ENCODE results near the gene IMPG2. TPM values are rescaled to one million over a fixed set of nuclear protein-coding genes. Genes with fewer than 3 reads are reported as not detected.
"Not testable (repeated sequence)": the region's sequence is repeated elsewhere in the genome, so short reads cannot be mapped to it uniquely, and the experiment has no call there.

IMPG2 gene
- total and polyA plus RNA-seq, 8 donors = under 0.01 to 2.3 (median 0.36) TPM; not detected in 2

GRCh38 chr3:101311676-101312075 is 8.7 kb downstream of the IMPG2 start:
- H3K4me3 ChIP-seq = no peak overlapping the region
- WGBS, 5 donors = 78 to 92% (median 87%) methylated on average over 2 of the region's 2 CpGs
- no peak overlapping the region for H3K27ac ChIP-seq
- H3K36me3 ChIP-seq = peaks cover 0 to 3% (median 0%) of the 10 kb centered on the region in 4 donors
- intact Hi-C loops (cut with DNase I; ENCODE audit: low total_unique reads) = no loop called here
- peaks cover 7 to 25% (median 13%) of the 10 kb centered on the region in 4 donors for H3K9me3 ChIP-seq
- no peak for DNase-seq
- no peaks in the 10 kb centered on the region for H3K4me1 ChIP-seq
- TF ChIP-seq EP300 (IDR thresholded peaks at IDR 0.05) (no peak), POLR2AphosphoS5 (IDR thresholded peaks at IDR 0.05) (no peak), POLR2A (IDR thresholded peaks at IDR 0.05) (no peak)
- TF ChIP-seq, protein P1, sequence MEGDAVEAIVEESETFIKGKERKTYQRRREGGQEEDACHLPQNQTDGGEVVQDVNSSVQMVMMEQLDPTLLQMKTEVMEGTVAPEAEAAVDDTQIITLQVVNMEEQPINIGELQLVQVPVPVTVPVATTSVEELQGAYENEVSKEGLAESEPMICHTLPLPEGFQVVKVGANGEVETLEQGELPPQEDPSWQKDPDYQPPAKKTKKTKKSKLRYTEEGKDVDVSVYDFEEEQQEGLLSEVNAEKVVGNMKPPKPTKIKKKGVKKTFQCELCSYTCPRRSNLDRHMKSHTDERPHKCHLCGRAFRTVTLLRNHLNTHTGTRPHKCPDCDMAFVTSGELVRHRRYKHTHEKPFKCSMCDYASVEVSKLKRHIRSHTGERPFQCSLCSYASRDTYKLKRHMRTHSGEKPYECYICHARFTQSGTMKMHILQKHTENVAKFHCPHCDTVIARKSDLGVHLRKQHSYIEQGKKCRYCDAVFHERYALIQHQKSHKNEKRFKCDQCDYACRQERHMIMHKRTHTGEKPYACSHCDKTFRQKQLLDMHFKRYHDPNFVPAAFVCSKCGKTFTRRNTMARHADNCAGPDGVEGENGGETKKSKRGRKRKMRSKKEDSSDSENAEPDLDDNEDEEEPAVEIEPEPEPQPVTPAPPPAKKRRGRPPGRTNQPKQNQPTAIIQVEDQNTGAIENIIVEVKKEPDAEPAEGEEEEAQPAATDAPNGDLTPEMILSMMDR (IDR thresholded peaks at IDR 0.05) = no peak
- no peaks in the 10 kb centered on the region for H3K27me3 ChIP-seq

DNA sequence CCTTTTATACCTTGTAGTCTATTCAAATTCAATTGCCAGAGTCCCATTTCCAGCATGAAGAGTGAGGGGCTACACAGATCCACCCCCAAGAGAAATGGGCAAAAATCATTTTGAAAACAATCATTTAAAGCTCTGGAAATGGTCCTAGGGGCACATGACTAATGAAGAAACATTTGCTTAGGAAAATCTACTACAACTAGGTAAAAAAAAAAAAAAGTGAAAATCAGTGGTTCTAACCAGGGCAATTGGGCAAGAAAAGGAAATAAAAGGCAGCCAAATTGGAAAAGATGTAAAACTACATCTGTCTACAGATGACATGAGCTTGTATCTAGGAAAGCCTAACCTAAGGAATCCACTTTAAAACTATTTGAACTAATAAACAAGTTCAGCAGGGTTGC is 9.4 kb downstream of the IMPG2 start:
- TF ChIP-seq POLR2AphosphoS5 (IDR thresholded peaks at IDR 0.05) = no peak
- TF ChIP-seq EP300 (IDR thresholded peaks at IDR 0.05) = no peak
- no peak for TF ChIP-seq POLR2A (IDR thresholded peaks at IDR 0.05)
- DNase-seq = no peak

GRCh38 chr3:101308147-101308772 is 12.1 kb downstream of the IMPG2 start:
- H3K27me3 ChIP-seq; H3K27ac ChIP-seq; H3K36me3 ChIP-seq; intact Hi-C loops (cut with DNase I; ENCODE audit: low total_unique reads); H3K4me1 ChIP-seq; DNase-seq; H3K4me3 ChIP-seq: not testable (repeated sequence)
- H3K9me3 ChIP-seq = peaks cover 7 to 25% (median 13%) of the 10 kb centered on the region in 4 donors

More for the DNA sequence above, 9.4 kb downstream of the IMPG2 start:
- peaks cover 0 to 3% (median 0%) of the 10 kb centered on the region in 4 donors for H3K36me3 ChIP-seq
- intact Hi-C loops (cut with DNase I; ENCODE audit: low total_unique reads) = no loop called here
- H3K27ac ChIP-seq = peak overlapping the region in 1 of 5 donors; percentile 35
- no peaks in the 10 kb centered on the region for H3K27me3 ChIP-seq
- peaks cover 7 to 25% (median 13%) of the 10 kb centered on the region in 4 donors for H3K9me3 ChIP-seq
- H3K4me3 ChIP-seq = no peak overlapping the region
- no peaks in the 10 kb centered on the region for H3K4me1 ChIP-seq

GRCh38 chr3:101303836-101304235 is 16.5 kb downstream of the IMPG2 start:
- H3K4me3 ChIP-seq = no peak overlapping the region
- no peak for DNase-seq
- H3K27ac ChIP-seq = no peak overlapping the region
- peaks cover 7 to 16% (median 13%) of the 10 kb centered on the region in 4 donors for H3K9me3 ChIP-seq
- no peaks in the 10 kb centered on the region for H3K4me1 ChIP-seq
- H3K27me3 ChIP-seq = no peaks in the 10 kb centered on the region
- intact Hi-C loops (cut with DNase I; ENCODE audit: low total_unique reads) = no loop called here
- peaks cover 0 to 3% (median 0%) of the 10 kb centered on the region in 4 donors for H3K36me3 ChIP-seq
- TF ChIP-seq POLR2A (IDR thresholded peaks at IDR 0.05) (no peak), EP300 (IDR thresholded peaks at IDR 0.05) (no peak), POLR2AphosphoS5 (IDR thresholded peaks at IDR 0.05) (no peak)
- TF ChIP-seq, protein P1 (IDR thresholded peaks at IDR 0.05) = no peak

GRCh38 chr3:101303089-101303731 is 17.2 kb downstream of the IMPG2 start:
- Histone ChIP-seq H3K9me3 (peaks cover 4 to 10% (median 8%) of the 10 kb centered on the region in 4 donors), H3K27me3 (no peaks in the 10 kb centered on the region), H3K27ac (no peak overlapping the region), H3K4me1 (no peaks in the 10 kb centered on the region), H3K36me3 (no peaks in the 10 kb centered on the region), H3K4me3 (no peak overlapping the region)
- TF ChIP-seq, protein P1 (IDR thresholded peaks at IDR 0.05) = no peak
- no peak for TF ChIP-seq EP300 (IDR thresholded peaks at IDR 0.05)
- DNase-seq = no peak
- intact Hi-C loops (cut with DNase I; ENCODE audit: low total_unique reads) = no loop called here
- WGBS, 5 donors = 48 to 61% (median 58%) methylated on average over 5 of the region's 5 CpGs
